HS-5 (cell line): ENCODE measurements around the gene MBTD1.

ENCODE experiments used
- DNase-seq: peaks from one replicate; pipeline ENCODE4 v3.0.0-alpha.2; 2012; ENCODE audit warnings: low read depth

MBTD1 gene

GRCh38 chr17:51144266-51145022 is 115.4 kb downstream of the MBTD1 start:
- DNase-seq, result no peak

- DNase-seq, result no peak
These were observed 117.3 kb downstream of the MBTD1 start for GRCh38 chr17:51142597-51142996.

- DNase-seq, result no peak
These were observed 123.9 kb downstream of the MBTD1 start for GRCh38 chr17:51135956-51136355.

GRCh38 chr17:51133365-51133764 is 126.5 kb downstream of the MBTD1 start:
- no peak for DNase-seq

GRCh38 chr17:51132964-51133319 is 126.9 kb downstream of the MBTD1 start:
- no peak for DNase-seq

- DNase-seq, result no peak
These were observed 131.8 kb downstream of the MBTD1 start for GRCh38 chr17:51128076-51128475.
